ENCODE data around the gene TTF2. TPM values are rescaled to one million over a fixed set of nuclear protein-coding genes. Genes with fewer than 3 reads are reported as not detected.

The TTF2 gene
- total RNA-seq, result 57.0 and 58.4 TPM in 2 replicates
- long read RNA-seq, full-length matches to known transcripts, result 9 of 67 reads
- long read RNA-seq, partial matches to known transcripts, result 44 of 67 reads
- long read RNA-seq, other reads (novel, unspliced or antisense), result 14 of 67 reads

DNA sequence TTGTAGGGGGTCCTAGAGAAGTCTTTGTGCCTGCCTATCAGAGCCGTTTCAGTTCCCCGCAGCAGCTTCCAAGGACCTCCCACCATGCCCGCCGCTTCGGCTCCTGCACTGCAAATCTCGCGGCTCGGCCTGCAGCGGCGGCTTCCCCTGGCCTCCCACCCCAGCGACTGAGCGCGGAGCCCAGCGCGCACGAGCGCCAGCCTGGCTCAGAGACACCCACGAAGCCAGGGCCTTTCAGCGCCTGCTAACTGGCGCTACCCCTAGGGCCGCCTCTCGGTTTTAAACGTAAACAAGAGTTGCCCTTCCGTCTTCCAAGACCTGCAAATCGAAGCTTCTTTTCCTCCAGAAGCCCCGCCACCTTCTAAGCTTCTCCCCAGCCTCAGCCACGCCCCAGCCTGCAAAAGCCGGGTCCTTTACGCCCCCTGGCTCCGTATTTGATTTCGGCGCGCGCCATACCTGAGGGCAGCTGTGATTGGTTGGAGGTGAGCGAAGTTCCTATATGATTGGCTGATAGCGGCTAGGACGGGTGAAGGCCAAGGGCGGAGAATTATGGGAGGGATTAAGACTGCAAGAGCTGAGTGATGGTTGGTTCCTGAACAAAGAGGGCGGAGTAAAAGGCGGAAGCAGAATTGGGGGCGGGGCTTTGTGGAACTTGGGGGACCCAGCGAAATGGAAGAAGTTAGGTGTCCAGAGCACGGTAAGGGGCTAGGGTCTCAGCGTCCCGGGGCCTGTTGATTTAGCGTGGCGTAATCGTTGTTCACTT, at the start of gene TTF2:
TTF2 (plus strand) TSS at position 649 of the 763 bp plus-strand sequence; CDS start at position 670, 21 bp downstream.
- peaks cover 7% of the 10 kb centered on the region for H3K36me3 Mint-ChIP-seq (ENCODE audit: insufficient read depth)
- TF ChIP-seq CTCF (IDR thresholded peaks at IDR 0.05; ENCODE audit: unreplicated experiment), result peak; percentile 25
- DNase-seq (ENCODE audit: low spot score, unreplicated experiment), result peak; percentile 92
- peaks cover 19% of the 10 kb centered on the region for H3K4me1 Mint-ChIP-seq (ENCODE audit: low read depth)
- no peak within 1 kb of the TSS for H3K27ac Mint-ChIP-seq
- H3K27me3 Mint-ChIP-seq, result no peaks in the 10 kb centered on the region
- H3K4me3 Mint-ChIP-seq (ENCODE audit: low read depth), result no peak within 1 kb of the TSS
- no peaks in the 10 kb centered on the region for H3K9me3 Mint-ChIP-seq (ENCODE audit: low read depth)

GRCh38 chr1:117011334-117011733, 48.8 kb upstream of the TTF2 start:
- no peaks in the 10 kb centered on the region for H3K36me3 Mint-ChIP-seq (ENCODE audit: insufficient read depth)
- DNase-seq (ENCODE audit: low spot score, unreplicated experiment), result no peak

DNA sequence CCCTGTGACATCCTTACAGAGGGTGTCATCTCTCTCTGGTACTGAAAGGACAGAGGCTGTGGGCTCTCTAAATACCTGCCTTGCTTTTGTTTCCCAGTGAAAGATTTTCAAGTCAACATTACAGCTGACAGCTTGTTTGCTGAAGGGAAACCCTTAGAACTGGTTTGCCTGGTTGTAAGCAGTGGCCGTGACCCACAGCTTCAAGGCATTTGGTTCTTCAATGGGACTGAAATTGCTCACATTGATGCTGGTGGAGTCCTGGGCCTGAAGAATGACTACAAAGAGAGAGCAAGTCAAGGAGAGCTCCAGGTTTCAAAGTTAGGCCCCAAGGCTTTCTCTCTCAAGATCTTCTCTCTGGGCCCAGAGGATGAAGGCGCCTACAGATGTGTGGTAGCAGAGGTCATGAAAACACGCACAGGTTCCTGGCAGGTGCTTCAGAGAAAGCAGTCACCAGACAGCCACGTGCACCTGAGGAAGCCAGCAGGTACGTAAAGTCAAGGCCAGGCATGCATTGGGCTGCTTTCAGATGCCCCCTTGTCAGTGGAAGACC, 46.7 kb upstream of the TTF2 start:
- H3K36me3 Mint-ChIP-seq (ENCODE audit: insufficient read depth), result no peaks in the 10 kb centered on the region
- H3K4me3 Mint-ChIP-seq (ENCODE audit: low read depth), result no peak overlapping the region
- H3K4me1 Mint-ChIP-seq (ENCODE audit: low read depth), result peaks cover 16% of the 10 kb centered on the region
- peak; percentile 11 for DNase-seq (ENCODE audit: low spot score, unreplicated experiment)
- no peak for TF ChIP-seq CTCF (IDR thresholded peaks at IDR 0.05; ENCODE audit: unreplicated experiment)
- peak overlapping the region; percentile 89 for H3K27ac Mint-ChIP-seq
- no peaks in the 10 kb centered on the region for H3K9me3 Mint-ChIP-seq (ENCODE audit: low read depth)
- no peaks in the 10 kb centered on the region for H3K27me3 Mint-ChIP-seq

More at GRCh38 chr1:117011334-117011733, 48.8 kb upstream of the TTF2 start:
- Mint-ChIP-seq H3K9me3 (ENCODE audit: low read depth) (no peaks in the 10 kb centered on the region), H3K4me3 (ENCODE audit: low read depth) (no peak overlapping the region), H3K4me1 (ENCODE audit: low read depth) (peaks cover 16% of the 10 kb centered on the region), H3K27ac (no peak overlapping the region), H3K27me3 (no peaks in the 10 kb centered on the region)
- no peak for TF ChIP-seq CTCF (IDR thresholded peaks at IDR 0.05; ENCODE audit: unreplicated experiment)

GRCh38 chr1:117014209-117014608, 45.9 kb upstream of the TTF2 start:
- Mint-ChIP-seq H3K9me3 (ENCODE audit: low read depth) (no peaks in the 10 kb centered on the region), H3K4me3 (ENCODE audit: low read depth) (no peak overlapping the region), H3K27ac (no peak overlapping the region)

More at GRCh38 chr1:117014209-117014608, 45.9 kb upstream of the TTF2 start:
- no peak for DNase-seq (ENCODE audit: low spot score, unreplicated experiment)
- Mint-ChIP-seq H3K27me3 (no peaks in the 10 kb centered on the region), H3K36me3 (ENCODE audit: insufficient read depth) (no peaks in the 10 kb centered on the region), H3K4me1 (ENCODE audit: low read depth) (peaks cover 16% of the 10 kb centered on the region)
- no peak for TF ChIP-seq CTCF (IDR thresholded peaks at IDR 0.05; ENCODE audit: unreplicated experiment)
